ENCODE measurements around the gene CHRNA9.
"Not testable (repeated sequence)": the region's sequence is repeated elsewhere in the genome, so short reads cannot be mapped to it uniquely, and the experiment has no call there.

Gene CHRNA9

GRCh38 chr4:40377512-40378365, 42.6 kb downstream of the CHRNA9 start:
- DNase-seq (ENCODE audit: insufficient read length, low spot score) (no peak), FAIRE-seq (no peak)

DNA sequence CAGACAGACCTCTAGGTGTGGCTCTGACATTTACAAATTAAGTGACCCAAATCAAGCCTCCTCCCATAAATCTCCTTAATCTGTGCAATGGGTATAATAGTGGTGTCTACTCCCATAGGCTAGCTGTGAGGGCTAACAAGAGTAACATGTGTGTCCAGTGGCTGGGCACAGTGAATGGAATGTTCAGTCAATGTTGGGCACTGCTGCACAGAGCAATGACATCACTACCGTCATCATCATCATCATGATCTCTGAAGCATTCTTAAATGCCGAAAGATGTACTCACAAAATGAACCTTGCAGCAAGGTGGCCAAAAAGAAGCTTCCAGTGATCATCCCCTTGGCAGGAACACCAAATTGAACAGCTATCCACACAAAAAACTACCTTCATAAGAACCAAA, 43.5 kb downstream of the CHRNA9 start:
- FAIRE-seq (no peak), DNase-seq (ENCODE audit: insufficient read length, low spot score) (no peak)

DNA sequence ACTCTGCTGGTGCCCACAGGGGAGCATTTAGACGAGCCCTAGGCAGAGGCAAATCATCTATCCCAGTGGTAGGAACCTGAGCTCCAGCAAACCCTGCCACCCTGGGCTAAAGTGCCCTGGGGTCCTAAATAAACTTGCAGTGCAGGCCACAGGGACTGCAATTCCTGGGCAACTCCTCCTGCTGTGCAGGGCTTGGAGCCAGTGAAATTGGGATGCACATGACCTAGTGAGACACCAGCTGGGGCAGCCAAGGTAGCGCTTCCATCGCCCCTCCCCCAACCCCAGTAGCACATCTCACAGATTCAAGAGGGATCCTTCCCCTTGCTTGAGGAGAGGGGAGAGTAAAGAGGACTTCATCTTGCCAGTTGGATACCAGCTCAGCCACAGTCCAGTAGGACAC, 44.1 kb downstream of the CHRNA9 start:
- FAIRE-seq: no peak
- DNase-seq (ENCODE audit: insufficient read length, low spot score): no peak

- DNase-seq (ENCODE audit: insufficient read length, low spot score): no peak
- FAIRE-seq: no peak
These were observed 45.5 kb downstream of the CHRNA9 start for GRCh38 chr4:40380647-40381046.

GRCh38 chr4:40388239-40388638, 53.1 kb downstream of the CHRNA9 start:
- DNase-seq (ENCODE audit: insufficient read length, low spot score) (no peak), FAIRE-seq (no peak)

- FAIRE-seq (no peak), DNase-seq (ENCODE audit: insufficient read length, low spot score) (no peak)
These were observed 54.9 kb downstream of the CHRNA9 start for GRCh38 chr4:40389986-40390385.

DNA sequence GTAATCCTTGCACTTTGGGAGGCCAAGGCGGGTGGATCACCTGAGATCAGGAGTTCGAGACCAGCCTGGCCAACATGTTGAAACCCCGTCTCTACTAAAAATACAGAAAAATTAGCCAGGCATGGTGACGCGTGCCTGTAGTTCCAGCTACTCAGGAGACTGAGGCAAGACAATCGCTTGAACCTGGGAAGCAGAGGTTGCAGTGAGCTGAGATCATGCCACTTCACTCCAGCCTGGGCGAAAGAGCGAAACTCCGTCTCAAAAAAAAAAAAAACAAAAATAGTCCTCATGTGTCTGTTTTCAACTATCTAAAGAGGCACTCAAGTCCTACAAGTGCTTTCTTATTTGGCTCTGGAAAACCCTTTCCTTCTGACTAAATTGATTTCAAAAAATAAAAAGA, 57.1 kb downstream of the CHRNA9 start:
- not testable (repeated sequence) for DNase-seq (ENCODE audit: insufficient read length, low spot score)

GRCh38 chr4:40394236-40394635, 59.1 kb downstream of the CHRNA9 start:
- DNase-seq (ENCODE audit: insufficient read length, low spot score) (no peak), FAIRE-seq (no peak)

More for the DNA sequence above, 57.1 kb downstream of the CHRNA9 start:
- FAIRE-seq: not testable (repeated sequence)

GRCh38 chr4:40395166-40395900, 60.2 kb downstream of the CHRNA9 start:
- FAIRE-seq (no peak), DNase-seq (ENCODE audit: insufficient read length, low spot score) (no peak)

GRCh38 chr4:40395908-40396793, 61.0 kb downstream of the CHRNA9 start:
- DNase-seq (ENCODE audit: insufficient read length, low spot score) (no peak), FAIRE-seq (no peak)

- no peak for DNase-seq (ENCODE audit: insufficient read length, low spot score)
These were observed 64.4 kb downstream of the CHRNA9 start for GRCh38 chr4:40399578-40399977.

DNA sequence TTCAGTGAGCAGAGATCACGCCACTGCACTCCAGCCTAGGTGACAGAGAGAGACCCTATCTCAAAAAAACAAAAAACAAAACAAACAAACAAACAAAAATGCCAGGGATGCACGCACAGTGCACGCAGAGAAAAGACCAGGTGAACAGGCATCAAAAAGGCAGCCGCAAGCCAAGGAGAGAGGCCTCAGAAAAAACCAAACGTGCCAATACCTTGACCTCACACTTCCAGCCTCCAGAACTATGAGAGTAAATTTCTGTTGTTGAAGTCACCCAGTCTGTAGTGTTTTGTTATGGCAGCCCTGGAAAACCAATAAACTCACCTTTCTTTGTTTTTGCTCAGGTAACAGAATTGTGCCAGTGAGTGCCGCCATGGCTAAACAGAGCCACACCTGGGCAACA, 66.0 kb downstream of the CHRNA9 start:
- FAIRE-seq (no peak), DNase-seq (ENCODE audit: insufficient read length, low spot score) (no peak)

More at GRCh38 chr4:40399578-40399977, 64.4 kb downstream of the CHRNA9 start:
- FAIRE-seq: no peak

DNA sequence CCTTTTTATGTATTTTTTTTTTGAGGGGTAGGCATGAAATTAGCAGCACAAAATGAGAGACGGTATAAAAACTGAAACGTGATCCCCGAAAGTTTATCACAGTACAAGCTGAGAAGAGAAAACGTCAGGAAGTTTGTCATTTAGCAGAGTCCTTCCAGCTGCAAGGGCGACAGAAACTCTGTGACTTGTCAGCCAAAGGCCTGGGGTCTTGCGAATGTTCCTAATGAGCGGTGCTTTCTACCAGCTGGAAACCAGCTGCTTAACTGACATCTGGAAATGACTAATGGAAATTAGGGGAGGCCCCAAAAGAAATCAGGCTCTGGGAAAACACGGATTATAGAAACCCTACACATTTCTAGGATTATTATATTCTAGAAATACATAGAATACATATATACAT, 66.5 kb downstream of the CHRNA9 start:
- DNase-seq (ENCODE audit: insufficient read length, low spot score) (no peak), FAIRE-seq (no peak)

GRCh38 chr4:40402556-40402955, 67.4 kb downstream of the CHRNA9 start:
- no peak for DNase-seq (ENCODE audit: insufficient read length, low spot score)

GRCh38 chr4:40403081-40403480, 67.9 kb downstream of the CHRNA9 start:
- DNase-seq (ENCODE audit: insufficient read length, low spot score) (no peak), FAIRE-seq (no peak)

More at GRCh38 chr4:40402556-40402955, 67.4 kb downstream of the CHRNA9 start:
- FAIRE-seq: no peak
